ENCODE results near the gene EML6. TPM values are rescaled to one million over a fixed set of nuclear protein-coding genes. Genes with fewer than 3 reads are reported as not detected.

Gene EML6
- total RNA-seq, 2 donors from 2014 or later, result 0.96 to 2.0 TPM

DNA sequence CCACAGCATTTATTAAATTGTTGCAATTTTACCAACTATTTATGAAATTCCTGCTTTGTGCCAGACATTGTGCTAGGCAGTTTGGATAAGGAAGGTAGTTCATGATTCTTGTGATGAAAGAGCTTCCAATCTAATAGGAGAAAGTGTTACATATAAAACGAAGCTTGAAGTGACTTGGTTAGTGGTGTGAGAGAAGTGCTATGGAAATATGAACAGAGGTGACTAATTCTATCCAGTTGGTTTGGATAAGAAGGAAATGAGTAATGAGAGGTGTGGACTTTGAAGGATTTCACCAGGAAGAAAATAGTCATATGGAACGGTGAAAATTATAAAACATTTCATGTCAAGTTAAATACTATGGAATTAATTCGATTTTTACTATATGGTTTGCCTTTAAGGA lies 48.6 kb downstream of the EML6 start:
- Mint-ChIP-seq H3K4me1 (ENCODE audit: low read depth) (peaks cover 14% of the 10 kb centered on the region), H3K27ac (no peak overlapping the region), H3K9me3 (peaks cover 7 to 8% of the 10 kb centered on the region in 2 donors), H3K4me3 (no peak overlapping the region), H3K36me3 (ENCODE audit: insufficient read depth in 2 of 2) (peaks cover 1 to 11% of the 10 kb centered on the region in 2 donors), H3K27me3 (ENCODE audit: low read depth) (no peaks in the 10 kb centered on the region)
- DNase-seq, result no peak
- no peak for ATAC-seq (replicated peaks in 1 of 2)

DNA sequence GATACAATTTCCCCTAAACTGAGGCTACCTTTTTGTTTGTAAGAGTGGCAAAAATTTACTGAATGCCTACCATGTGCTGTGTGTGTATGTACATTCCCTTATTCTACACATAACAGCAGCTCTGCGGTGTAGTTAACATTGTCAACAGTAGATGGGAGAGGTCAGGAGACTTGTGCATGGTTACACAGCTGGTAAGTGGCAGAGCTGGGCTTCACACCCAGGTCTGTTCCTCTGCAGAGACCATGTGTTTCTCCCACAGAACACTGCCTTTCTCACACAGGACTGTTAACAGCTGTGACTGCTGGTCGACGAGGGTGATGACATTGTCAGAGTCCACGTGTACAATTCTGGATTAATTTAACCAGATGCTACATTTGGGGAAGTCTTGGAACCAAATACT lies 49.1 kb downstream of the EML6 start:
- peaks cover 3 to 14% of the 10 kb centered on the region in 2 donors for H3K36me3 Mint-ChIP-seq (ENCODE audit: insufficient read depth in 2 of 2)
- no peak overlapping the region for H3K27ac Mint-ChIP-seq
- no peaks in the 10 kb centered on the region for H3K27me3 Mint-ChIP-seq (ENCODE audit: low read depth)
- peaks cover 10% of the 10 kb centered on the region for H3K4me1 Mint-ChIP-seq (ENCODE audit: low read depth)
- no peak overlapping the region for H3K4me3 Mint-ChIP-seq
- ATAC-seq (replicated peaks in 1 of 2), result no peak
- DNase-seq, result no peak
- H3K9me3 Mint-ChIP-seq, result peaks cover 7 to 12% of the 10 kb centered on the region in 2 donors

DNA sequence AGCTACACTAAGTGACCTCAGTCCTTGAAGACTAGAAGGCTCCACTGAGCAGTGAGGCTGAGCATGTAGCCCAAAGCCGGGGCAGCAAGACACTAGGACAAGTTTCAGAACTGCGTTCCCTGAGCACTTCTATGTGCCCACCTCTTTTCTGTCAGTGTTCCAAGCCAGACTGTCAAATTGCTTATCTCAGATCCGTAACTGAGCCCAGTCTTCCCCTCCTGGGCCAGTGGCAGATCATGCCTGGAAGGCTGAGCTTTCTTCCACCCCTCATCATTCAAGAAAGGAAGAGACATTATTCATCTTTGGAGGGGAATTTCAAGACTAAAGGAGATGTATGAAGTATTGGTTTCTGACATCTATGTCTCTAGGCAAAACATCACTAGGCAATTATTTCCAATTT lies 49.8 kb downstream of the EML6 start:
- peaks cover 3% of the 10 kb centered on the region for H3K4me1 Mint-ChIP-seq (ENCODE audit: low read depth)
- peaks cover 7 to 12% of the 10 kb centered on the region in 2 donors for H3K9me3 Mint-ChIP-seq
- no peak overlapping the region for H3K4me3 Mint-ChIP-seq
- H3K27me3 Mint-ChIP-seq (ENCODE audit: low read depth), result no peaks in the 10 kb centered on the region
- no peak overlapping the region for H3K27ac Mint-ChIP-seq
- H3K36me3 Mint-ChIP-seq (ENCODE audit: insufficient read depth in 2 of 2), result peaks cover 3 to 14% of the 10 kb centered on the region in 2 donors
- DNase-seq (no peak), ATAC-seq (replicated peaks in 1 of 2) (no peak)

DNA sequence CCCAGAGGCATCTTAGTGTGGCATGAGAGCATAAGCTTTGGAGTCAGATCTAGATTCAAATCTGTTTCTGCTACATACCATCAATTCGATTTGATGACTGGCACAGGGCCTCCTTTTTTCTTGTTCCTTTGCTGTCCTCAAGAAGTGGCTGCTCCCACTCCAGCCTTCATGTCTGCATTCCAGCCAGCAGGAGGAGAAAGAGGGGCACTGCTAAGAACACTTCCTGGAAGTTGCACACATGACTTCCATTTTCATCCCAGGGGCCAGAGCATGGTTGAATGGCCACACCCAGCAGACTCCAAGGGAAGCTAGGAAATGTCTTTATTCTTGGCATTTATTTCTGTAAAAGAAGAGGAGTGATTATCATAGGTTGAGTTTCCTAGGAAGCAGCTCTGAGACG lies 50.4 kb downstream of the EML6 start:
- H3K9me3 Mint-ChIP-seq, result peaks cover 7 to 12% of the 10 kb centered on the region in 2 donors
- H3K4me1 Mint-ChIP-seq (ENCODE audit: low read depth), result no peaks in the 10 kb centered on the region
- DNase-seq (no peak), ATAC-seq (replicated peaks in 1 of 2) (no peak)
- H3K27ac Mint-ChIP-seq, result no peak overlapping the region
- H3K4me3 Mint-ChIP-seq, result no peak overlapping the region
- no peaks in the 10 kb centered on the region for H3K27me3 Mint-ChIP-seq (ENCODE audit: low read depth)
- H3K36me3 Mint-ChIP-seq (ENCODE audit: insufficient read depth in 2 of 2), result peaks cover 3 to 14% of the 10 kb centered on the region in 2 donors

DNA sequence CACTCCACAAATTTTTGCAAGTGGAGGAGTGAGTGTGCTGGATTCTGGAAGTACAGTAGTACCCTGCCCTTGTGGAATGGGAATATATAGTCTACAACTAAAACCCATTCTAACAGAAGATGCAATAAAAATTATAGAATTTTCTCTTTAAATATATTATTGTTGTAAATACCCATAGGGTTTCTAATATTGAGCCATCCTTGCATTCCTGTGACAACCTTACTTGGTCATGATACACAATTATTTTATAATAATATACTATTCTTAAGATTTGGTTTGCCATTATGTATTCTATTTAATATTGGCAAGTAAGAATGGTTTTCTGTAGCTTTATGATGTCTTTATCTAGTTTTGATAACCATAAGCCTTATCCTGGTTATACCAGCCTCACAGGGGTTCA lies 52.2 kb downstream of the EML6 start:
- H3K27me3 Mint-ChIP-seq (ENCODE audit: low read depth), result no peaks in the 10 kb centered on the region
- ATAC-seq (replicated peaks in 1 of 2), result no peak
- peaks cover 3 to 14% of the 10 kb centered on the region in 2 donors for H3K36me3 Mint-ChIP-seq (ENCODE audit: insufficient read depth in 2 of 2)
- no peaks in the 10 kb centered on the region for H3K4me1 Mint-ChIP-seq (ENCODE audit: low read depth)
- DNase-seq, result no peak
- no peak overlapping the region for H3K4me3 Mint-ChIP-seq
- no peak overlapping the region for H3K27ac Mint-ChIP-seq
- peaks cover 7 to 12% of the 10 kb centered on the region in 2 donors for H3K9me3 Mint-ChIP-seq

DNA sequence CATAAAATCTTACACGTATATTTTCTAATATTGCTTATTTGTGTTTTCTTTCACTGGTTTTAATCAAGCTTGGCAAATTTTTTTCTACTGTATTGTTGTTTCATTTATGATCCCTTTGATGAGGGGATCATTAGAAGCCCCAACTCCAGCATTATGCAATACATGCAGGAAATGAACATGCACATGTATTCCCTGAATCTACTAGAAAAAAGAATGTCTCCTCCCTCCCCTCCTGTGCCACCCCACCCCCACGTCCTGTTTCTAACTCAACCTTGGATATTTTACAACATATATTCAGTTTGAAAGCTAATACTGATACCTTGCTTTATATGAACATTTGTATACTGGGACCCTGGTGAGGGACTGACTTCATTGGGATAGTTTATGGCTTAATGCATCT lies 53.0 kb downstream of the EML6 start:
- no peak overlapping the region for H3K4me3 Mint-ChIP-seq
- no peak for DNase-seq
- H3K27ac Mint-ChIP-seq, result no peak overlapping the region
- H3K36me3 Mint-ChIP-seq (ENCODE audit: insufficient read depth in 2 of 2), result peaks cover 3 to 14% of the 10 kb centered on the region in 2 donors
- H3K9me3 Mint-ChIP-seq, result peaks cover 7 to 12% of the 10 kb centered on the region in 2 donors
- no peaks in the 10 kb centered on the region for H3K27me3 Mint-ChIP-seq (ENCODE audit: low read depth)
- no peak for ATAC-seq (replicated peaks in 1 of 2)
- H3K4me1 Mint-ChIP-seq (ENCODE audit: low read depth), result no peaks in the 10 kb centered on the region

DNA sequence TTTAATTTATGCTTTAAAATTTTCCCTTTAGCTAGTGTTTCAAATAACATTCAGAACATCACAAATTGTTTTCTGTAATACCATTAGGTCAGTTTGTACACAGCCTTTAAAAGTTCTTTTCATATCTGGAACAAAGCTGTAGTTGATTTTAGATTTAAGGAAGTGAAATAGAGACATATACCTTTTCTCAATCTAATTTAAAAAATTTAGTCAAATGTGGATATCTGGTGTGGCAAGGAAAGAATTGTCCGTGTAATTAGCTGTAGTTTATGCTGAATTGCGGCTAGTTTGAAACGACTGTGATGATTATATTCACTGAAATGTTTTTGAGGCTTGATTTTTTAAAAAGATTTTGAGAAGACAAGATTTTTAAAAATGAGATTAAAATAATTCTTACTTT lies 59.9 kb downstream of the EML6 start:
- Mint-ChIP-seq H3K9me3 (no peaks in the 10 kb centered on the region), H3K27me3 (ENCODE audit: low read depth) (no peaks in the 10 kb centered on the region), H3K27ac (no peak overlapping the region), H3K4me3 (no peak overlapping the region), H3K4me1 (ENCODE audit: low read depth) (no peaks in the 10 kb centered on the region), H3K36me3 (ENCODE audit: insufficient read depth in 2 of 2) (no peaks in the 10 kb centered on the region)
- DNase-seq (no peak), ATAC-seq (replicated peaks in 1 of 2) (no peak)

DNA sequence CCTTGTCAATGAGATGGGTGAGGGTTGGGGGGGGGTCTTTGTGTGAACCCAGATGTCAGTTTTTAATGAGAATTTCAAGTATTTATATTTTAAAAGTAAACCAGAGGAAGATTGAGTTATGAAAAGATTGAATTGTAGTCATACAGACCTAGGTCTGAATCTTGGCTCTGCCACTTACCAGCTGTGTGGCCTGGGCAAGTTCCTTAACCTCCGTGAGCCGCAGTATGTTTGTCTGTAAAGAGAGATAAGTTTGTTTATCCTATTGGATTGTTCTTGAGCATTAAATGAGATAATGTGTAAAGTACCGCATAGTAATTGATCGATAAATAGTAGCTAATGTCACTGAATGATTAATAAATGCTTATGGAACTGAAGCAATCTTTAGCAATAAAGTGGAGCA lies 63.8 kb downstream of the EML6 start:
- Mint-ChIP-seq H3K4me3 (no peak overlapping the region), H3K9me3 (no peaks in the 10 kb centered on the region), H3K36me3 (ENCODE audit: insufficient read depth in 2 of 2) (no peaks in the 10 kb centered on the region), H3K27ac (no peak overlapping the region), H3K4me1 (ENCODE audit: low read depth) (no peaks in the 10 kb centered on the region), H3K27me3 (ENCODE audit: low read depth) (no peaks in the 10 kb centered on the region)
- ATAC-seq (replicated peaks in 1 of 2) (no peak), DNase-seq (no peak)

DNA sequence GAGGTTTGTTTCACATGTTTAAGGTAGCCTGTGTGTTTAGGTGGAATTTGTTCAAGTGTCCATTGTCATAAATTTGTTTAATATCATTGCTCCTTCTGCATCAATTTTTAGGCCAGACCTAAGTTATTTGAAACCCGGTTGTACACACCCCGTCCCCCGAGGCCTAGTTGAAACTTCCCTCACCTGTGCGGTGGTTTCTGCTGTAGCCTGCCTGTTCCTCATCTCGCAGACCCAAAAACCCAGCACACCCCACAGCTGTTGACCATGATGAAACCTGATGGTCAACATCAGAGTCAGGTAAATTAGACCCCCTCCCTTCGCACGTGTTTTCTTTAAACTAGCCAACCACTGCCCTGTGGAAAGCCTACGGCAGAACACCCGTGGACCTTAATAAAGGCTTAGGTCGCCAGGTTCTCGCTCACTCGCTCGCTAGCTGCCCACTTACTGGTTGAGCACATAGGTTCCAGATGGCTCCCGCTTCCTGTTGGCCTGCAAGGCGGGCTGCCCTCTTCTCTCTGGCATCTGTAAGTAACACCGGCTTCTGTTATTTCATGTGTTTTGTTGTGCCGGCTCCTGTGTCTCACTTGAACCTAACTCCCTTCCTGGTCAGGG lies 64.4 kb downstream of the EML6 start:
- Mint-ChIP-seq H3K36me3 (ENCODE audit: insufficient read depth in 2 of 2) (no peaks in the 10 kb centered on the region), H3K4me3 (no peak overlapping the region), H3K27ac (no peak overlapping the region), H3K4me1 (ENCODE audit: low read depth) (no peaks in the 10 kb centered on the region), H3K9me3 (no peaks in the 10 kb centered on the region), H3K27me3 (ENCODE audit: low read depth) (no peaks in the 10 kb centered on the region)
- ATAC-seq (replicated peaks in 1 of 2), result no peak
- DNase-seq, result no peak

DNA sequence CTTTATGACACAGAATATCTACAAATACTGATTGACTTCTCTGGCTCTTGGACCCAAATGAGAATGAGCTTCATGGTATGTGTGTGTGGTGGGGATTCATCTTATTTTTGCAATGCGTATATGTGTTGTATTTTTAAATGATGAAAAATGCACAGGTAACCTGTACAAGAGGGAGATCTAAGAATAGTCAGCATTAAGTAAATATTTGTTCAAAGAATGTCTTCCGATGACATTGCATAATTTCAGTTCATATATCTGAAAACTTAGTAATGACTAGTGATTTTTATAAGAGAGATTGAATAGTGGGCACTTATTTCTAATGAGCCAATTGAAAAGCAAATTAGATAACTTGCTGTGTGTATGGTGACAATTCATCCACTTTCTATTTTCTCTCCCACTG lies 66.4 kb downstream of the EML6 start:
- Mint-ChIP-seq H3K4me3 (no peak overlapping the region), H3K9me3 (no peaks in the 10 kb centered on the region), H3K36me3 (ENCODE audit: insufficient read depth in 2 of 2) (no peaks in the 10 kb centered on the region), H3K4me1 (ENCODE audit: low read depth) (no peaks in the 10 kb centered on the region), H3K27ac (no peak overlapping the region), H3K27me3 (ENCODE audit: low read depth) (no peaks in the 10 kb centered on the region)
- no peak for DNase-seq
- no peak for ATAC-seq (replicated peaks in 1 of 2)

DNA sequence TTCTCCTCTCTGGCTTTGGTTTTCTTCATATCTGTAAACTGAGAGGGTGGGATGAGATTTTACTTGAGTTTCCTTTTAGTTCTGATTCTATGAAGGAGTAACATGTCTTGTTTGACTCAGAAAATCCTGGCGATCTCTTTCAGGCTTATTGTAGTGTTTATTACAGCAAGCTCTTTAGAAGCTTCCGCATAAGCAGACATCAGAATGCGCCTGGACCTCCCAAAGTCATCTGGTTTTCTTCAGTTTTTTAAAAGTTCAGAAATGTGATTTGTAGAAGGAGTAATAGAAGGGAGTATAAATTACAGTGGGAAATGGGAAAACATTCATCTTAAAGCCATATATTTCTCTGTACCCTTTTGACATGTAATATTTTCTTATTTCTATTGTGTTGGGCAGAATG lies 68.4 kb downstream of the EML6 start:
- H3K9me3 Mint-ChIP-seq, result no peaks in the 10 kb centered on the region

DNA sequence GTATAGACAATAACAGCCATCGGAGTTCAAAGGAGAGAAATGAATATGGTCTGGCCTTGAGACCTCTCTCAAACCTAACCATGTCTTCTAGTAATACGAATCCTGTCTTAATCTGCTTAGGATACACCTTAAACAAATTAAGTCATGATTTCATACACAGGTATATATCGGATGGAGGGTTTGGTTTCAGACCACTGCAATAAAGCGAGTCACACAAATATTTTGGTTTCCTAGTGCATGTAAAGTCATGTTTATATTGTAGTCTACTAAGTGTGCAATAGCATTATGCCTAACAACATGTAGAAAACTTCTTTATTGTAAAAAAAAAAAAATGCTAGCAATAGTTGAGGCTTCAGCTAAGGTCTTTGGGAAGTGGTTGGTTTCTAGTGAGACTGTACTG lies 73.8 kb downstream of the EML6 start:
- no peak overlapping the region for H3K4me3 Mint-ChIP-seq
- H3K27me3 Mint-ChIP-seq (ENCODE audit: low read depth), result no peaks in the 10 kb centered on the region
- H3K9me3 Mint-ChIP-seq, result no peaks in the 10 kb centered on the region
- ATAC-seq (replicated peaks in 1 of 2) (no peak), DNase-seq (no peak)
- no peaks in the 10 kb centered on the region for H3K36me3 Mint-ChIP-seq (ENCODE audit: insufficient read depth in 2 of 2)
- no peak overlapping the region for H3K27ac Mint-ChIP-seq
- no peaks in the 10 kb centered on the region for H3K4me1 Mint-ChIP-seq (ENCODE audit: low read depth)

More for the DNA sequence above, 68.4 kb downstream of the EML6 start:
- no peaks in the 10 kb centered on the region for H3K4me1 Mint-ChIP-seq (ENCODE audit: low read depth)
- H3K4me3 Mint-ChIP-seq, result no peak overlapping the region
- H3K27ac Mint-ChIP-seq, result no peak overlapping the region
- DNase-seq, result no peak
- no peaks in the 10 kb centered on the region for H3K36me3 Mint-ChIP-seq (ENCODE audit: insufficient read depth in 2 of 2)
- ATAC-seq (replicated peaks in 1 of 2), result no peak
- no peaks in the 10 kb centered on the region for H3K27me3 Mint-ChIP-seq (ENCODE audit: low read depth)

DNA sequence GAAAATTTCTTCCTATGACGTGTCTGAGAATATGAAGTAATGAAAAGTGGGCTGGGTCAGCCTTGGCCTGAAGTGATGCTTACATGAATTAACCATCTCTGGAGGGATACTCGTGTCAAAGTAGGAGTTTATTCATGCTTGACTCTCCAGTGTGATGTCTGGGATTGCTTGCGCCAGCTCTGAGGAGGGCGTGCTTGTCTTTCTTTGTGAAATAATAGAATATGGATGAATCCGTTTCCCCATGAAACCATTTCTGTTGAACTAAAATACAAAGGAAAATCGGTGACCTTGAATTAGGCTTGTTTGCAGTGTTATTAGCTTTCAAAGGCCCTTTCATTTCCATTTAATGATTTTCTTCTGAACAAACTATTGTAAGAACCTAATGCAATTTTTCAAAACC lies 77.9 kb downstream of the EML6 start:
- no peak for ATAC-seq (replicated peaks in 1 of 2)
- H3K4me1 Mint-ChIP-seq (ENCODE audit: low read depth), result no peaks in the 10 kb centered on the region
- peaks cover 0 to 2% of the 10 kb centered on the region in 2 donors for H3K36me3 Mint-ChIP-seq (ENCODE audit: insufficient read depth in 2 of 2)
- no peak overlapping the region for H3K27ac Mint-ChIP-seq
- peaks cover 0 to 2% of the 10 kb centered on the region in 2 donors for H3K9me3 Mint-ChIP-seq
- no peaks in the 10 kb centered on the region for H3K27me3 Mint-ChIP-seq (ENCODE audit: low read depth)
- no peak overlapping the region for H3K4me3 Mint-ChIP-seq
- DNase-seq, result no peak
